ENCODE data around the gene ARF3.

ARF3 gene

GRCh38 chr12:48970702-48971334, 13.5 kb upstream of the ARF3 start:
- DNase-seq (ENCODE audit: low read depth), result no peak
- no peak overlapping the region for H3K4me3 ChIP-seq (ENCODE audit: low read depth, low read length)
- in situ Hi-C loops (cut with HindIII; ENCODE audit: low sequenced_read_pairs), result no loop called here

GRCh38 chr12:48969833-48970701, 12.8 kb upstream of the ARF3 start:
- no peak for DNase-seq (ENCODE audit: low read depth)
- no peak overlapping the region for H3K4me3 ChIP-seq (ENCODE audit: low read depth, low read length)
- in situ Hi-C loops (cut with HindIII; ENCODE audit: low sequenced_read_pairs), result no loop called here

More at GRCh38 chr12:48970702-48971334, 13.5 kb upstream of the ARF3 start:
- no peak for TF ChIP-seq CTCF (IDR thresholded peaks at IDR 0.05; ENCODE audit: low read depth, low read length, missing control alignments)

GRCh38 chr12:48969160-48969771, 12.0 kb upstream of the ARF3 start:
- H3K4me3 ChIP-seq (ENCODE audit: low read depth, low read length), result no peak overlapping the region
- no peak for TF ChIP-seq CTCF (IDR thresholded peaks at IDR 0.05; ENCODE audit: low read depth, low read length, missing control alignments)
- no peak for DNase-seq (ENCODE audit: low read depth)
- in situ Hi-C loops (cut with HindIII; ENCODE audit: low sequenced_read_pairs), result no loop called here

More at GRCh38 chr12:48969833-48970701, 12.8 kb upstream of the ARF3 start:
- TF ChIP-seq CTCF (IDR thresholded peaks at IDR 0.05; ENCODE audit: low read depth, low read length, missing control alignments), result no peak

- no peak overlapping the region for H3K4me3 ChIP-seq (ENCODE audit: low read depth, low read length)
- no peak for TF ChIP-seq CTCF (IDR thresholded peaks at IDR 0.05; ENCODE audit: low read depth, low read length, missing control alignments)
- no peak for DNase-seq (ENCODE audit: low read depth)
- in situ Hi-C loops (cut with HindIII; ENCODE audit: low sequenced_read_pairs), result no loop called here
These were observed 11.2 kb upstream of the ARF3 start for GRCh38 chr12:48968467-48968866.

- no peak for TF ChIP-seq CTCF (IDR thresholded peaks at IDR 0.05; ENCODE audit: low read depth, low read length, missing control alignments)
- DNase-seq (ENCODE audit: low read depth), result no peak
- in situ Hi-C loops (cut with HindIII; ENCODE audit: low sequenced_read_pairs), result no loop called here
- no peak overlapping the region for H3K4me3 ChIP-seq (ENCODE audit: low read depth, low read length)
These were observed 10.7 kb upstream of the ARF3 start for GRCh38 chr12:48967991-48968390.

- TF ChIP-seq CTCF (IDR thresholded peaks at IDR 0.05; ENCODE audit: low read depth, low read length, missing control alignments), result no peak
- in situ Hi-C loops (cut with HindIII; ENCODE audit: low sequenced_read_pairs), result no loop called here
- DNase-seq (ENCODE audit: low read depth), result no peak
- no peak overlapping the region for H3K4me3 ChIP-seq (ENCODE audit: low read depth, low read length)
These were observed 9.0 kb upstream of the ARF3 start for GRCh38 chr12:48966177-48966895.
